ENCODE measurements around the gene PLAC8. TPM values are rescaled to one million over a fixed set of nuclear protein-coding genes. Genes with fewer than 3 reads are reported as not detected.
"Not testable (repeated sequence)": the region's sequence is repeated elsewhere in the genome, so short reads cannot be mapped to it uniquely, and the experiment has no call there.

Gene PLAC8
- total RNA-seq, 1 experiment from 2014 or later, result 122 TPM

DNA sequence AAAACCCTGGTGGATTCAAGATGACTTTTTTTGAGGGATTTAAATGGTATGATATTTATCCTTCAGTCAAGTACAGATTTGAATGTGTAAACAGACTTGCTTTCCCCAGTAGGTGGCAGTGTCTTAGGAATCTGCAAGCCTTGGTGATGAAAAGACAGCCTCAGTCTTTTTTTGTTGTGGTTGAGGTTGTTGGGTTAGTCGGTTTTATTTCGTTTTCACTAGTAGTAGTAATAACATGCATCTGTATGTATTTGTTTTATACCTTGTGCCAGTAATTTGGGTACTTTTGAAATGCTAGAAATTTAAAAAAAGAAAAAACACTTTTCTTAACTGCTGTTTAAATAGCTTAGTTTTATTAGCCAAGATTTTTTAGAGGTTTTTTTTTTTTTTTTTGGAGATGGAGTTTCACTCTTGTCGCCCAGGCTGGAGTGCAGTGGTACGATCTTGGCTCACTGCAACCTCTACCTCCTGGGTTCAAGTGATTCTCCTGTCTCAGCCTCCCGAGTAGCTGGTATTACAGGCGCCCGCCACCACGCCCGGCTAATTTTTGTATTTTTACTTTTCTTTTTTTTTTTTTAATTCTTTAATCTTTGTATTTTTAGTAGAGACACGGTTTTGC lies 40.3 kb downstream of the PLAC8 start:
- peak; percentile 71 for DNase-seq (ENCODE audit: low read depth)

DNA sequence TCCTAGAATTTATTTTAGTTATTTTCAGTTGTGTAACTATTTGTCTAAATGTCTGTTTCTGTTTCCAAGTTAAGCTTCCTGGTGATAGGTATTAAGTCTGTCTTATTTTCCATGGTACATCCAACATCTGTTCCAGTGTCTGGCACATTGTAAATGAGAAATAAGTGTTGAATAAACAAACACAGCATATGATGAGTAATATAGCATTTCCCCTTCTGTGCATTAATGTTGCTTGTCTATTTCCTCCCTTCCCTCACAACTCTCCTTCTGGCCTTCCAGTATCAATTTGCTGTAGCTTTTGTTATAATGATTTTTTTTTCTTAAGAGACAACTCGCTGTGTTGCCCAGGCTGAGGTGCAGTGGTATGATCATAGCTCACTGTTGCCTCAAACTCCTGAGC lies 43.4 kb downstream of the PLAC8 start:
- no peak for DNase-seq (ENCODE audit: low read depth)

DNA sequence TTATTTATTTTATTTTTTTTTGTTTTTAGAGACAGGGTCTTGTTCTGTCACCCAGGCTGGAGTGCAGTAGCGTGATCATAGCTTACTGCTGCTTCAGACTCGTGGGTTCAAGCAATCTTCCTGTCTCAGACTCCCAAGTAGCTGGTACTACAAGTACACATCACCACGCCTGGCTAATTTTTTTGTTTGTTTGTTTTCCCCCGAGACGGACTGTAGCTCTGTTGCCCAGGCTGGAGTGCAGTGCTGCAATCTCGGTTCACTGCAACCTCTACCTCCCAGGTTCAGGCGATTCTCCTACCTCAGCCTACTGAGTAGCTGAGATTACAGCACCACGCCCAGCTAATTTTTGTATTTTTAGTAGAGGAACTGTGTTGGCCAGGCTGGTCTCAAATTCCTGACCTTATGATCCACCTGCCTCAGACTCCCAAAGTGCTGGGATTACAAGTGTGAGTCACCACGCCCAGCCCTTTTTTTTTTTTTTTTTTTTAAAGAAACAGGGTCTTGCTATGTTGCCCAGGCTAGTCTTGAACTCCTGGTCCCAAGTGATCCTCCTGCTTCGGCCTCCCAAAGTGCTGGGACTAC lies 47.4 kb downstream of the PLAC8 start:
- peak; percentile 25 for DNase-seq (ENCODE audit: low read depth)

DNA sequence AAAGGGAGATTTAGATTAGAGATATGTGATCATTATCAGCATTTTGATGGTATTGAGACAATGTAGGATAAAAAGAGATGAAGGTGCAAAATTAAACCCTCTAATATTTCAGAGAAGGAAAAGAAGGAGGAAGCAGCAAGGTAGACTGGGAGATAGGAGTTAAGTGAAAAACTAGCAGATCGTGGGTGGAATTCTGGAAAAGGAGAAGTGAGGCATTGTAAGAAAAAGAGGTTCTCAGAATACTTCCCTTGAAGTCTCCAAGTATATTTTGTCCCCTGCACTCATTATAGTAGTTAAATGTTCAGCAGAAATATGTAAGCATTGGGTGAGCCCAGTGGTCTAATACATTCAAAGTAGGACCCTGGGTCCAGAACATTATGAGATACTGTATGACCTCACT lies 49.3 kb downstream of the PLAC8 start:
- no peak for DNase-seq (ENCODE audit: low read depth)

DNA sequence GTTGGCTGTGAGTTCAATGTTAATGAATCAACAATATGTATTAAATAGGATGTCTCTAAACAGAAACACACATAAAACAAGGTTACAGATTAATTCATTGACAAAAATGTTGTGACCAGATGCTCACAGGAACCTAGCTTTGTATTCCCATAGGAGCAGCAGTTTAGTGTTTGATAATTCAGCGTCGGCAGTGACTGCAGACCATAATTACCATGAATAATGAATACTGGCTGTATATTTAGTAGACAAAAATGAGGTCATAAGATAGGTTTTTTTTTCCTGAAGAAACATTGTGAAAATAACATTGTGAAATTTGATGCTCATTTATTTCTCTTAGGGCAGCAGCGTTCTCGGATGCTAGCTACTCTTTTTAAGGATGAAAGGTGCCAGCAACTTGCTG lies 51.8 kb downstream of the PLAC8 start:
- no peak for DNase-seq (ENCODE audit: low read depth)

DNA sequence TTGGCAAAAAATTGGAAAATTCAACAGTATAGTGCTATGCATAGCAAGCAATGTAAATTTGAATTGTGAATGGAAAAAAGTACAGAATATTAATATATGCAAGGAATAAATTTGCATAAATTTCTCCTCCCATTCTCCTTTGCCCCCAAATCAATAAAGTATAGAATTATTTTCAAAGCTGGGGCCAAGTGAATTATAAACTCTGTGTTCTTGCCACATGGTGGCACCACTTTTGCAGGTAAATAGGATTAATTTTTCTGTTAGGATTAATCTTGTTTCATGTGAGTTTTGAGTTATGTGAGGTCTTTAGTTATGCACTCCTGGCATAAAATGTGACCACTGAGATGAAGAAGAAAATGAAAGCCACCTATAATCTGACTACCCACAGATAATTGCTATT lies 59.6 kb downstream of the PLAC8 start:
- DNase-seq (ENCODE audit: low read depth), result peak; percentile 24

DNA sequence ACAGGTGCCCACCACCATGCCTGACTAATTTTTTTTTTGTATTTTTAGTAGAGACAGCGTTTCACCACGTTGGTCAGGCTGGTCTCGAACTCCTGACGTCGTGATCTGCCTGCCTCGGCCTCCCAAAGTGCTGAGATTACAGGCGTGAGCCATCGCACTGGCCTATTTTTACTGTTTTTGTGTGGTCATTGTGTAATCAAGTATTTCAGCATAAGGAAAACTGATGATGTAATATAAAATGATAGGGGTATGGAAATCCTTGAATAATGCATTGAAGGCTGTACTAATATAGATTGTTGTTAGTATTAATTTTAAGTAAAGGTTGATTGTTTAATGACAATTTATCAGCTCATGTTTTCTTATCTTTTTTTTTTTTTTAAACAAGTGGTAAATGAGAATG lies 65.7 kb downstream of the PLAC8 start:
- DNase-seq (ENCODE audit: low read depth), result not testable (repeated sequence)

DNA sequence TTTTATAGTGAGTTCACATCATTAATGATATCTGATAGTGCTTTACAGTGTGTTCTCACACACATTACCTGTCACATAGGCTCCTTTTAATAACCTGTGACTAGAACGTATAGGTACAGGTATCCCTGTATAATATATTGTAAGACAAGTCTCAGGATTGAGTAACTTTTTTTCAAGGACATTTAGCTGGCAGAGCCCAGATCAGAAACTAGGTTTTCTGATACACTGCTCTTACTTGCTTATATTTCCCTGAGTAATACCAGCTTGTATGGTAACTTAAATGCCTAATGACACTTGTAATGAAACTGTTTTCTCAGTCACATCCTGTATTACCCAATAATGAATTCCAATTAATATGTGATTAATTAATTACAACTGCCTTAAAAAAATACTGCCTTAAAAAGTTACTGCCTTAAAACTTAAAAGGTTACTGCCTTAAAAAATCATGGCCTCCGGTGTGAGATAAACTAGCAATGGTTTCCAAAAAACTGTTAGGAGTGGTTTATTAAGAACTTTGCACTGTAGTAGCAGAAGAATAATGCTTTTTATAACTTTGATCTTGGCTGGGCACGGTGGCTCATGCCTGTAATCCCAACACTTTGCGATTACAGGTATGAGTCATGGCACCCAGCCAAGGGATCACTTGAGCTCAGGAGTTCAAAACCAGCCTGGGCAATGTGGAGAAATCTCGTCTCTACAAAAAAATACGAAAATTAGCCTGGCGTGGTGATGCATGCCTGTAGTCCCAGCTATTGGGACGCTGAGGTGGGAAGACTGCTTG lies 67.6 kb downstream of the PLAC8 start:
- no peak for DNase-seq (ENCODE audit: low read depth)

DNA sequence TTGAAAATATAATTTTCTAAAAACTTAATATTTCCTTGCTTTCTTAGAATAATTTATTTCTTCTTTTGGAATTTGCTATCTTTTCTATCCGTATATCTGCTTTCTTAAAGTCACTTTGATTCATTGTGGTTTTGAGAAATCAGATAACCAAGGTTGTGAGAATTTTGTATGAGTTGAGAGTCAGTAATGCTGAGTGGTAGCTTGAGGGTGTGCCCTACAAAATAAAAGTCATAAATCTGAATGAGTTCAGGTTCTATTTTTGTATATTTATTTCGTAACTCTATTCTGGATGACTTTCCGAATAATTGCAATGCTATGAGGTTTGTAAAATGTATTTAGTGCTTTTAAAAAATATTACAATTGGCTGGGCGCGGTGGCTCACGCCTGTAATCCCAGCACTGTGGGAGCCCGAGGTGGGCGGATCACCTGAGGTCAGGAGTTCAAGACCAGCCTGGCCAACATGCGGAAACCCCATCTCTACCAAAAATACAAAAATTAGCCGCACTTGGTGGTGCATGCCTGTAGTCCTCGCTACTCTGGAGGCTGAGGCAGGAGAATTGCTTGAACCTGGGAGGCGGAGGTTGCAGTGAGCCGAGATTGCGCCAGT lies 70.6 kb downstream of the PLAC8 start:
- peak; percentile 74 for DNase-seq (ENCODE audit: low read depth)

DNA sequence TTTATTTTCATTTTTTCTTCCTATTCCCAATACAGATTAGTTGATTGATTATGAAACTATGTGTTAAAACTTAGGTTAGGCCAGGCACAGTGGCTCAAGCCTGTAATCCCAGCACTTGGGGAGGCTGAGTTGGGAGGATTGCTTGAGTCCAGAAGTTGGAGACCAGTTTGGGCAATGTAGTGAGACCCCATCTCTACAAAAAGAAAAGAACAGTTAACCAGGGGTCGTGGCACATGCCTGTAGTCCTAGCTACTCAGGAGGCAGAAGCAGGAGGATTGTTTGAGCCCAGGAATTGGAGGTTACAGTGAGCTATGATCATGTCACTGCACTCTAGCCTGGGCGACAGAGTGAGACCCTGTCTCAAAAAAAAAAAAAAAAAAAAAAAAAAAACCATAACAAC lies 71.4 kb downstream of the PLAC8 start:
- not testable (repeated sequence) for DNase-seq (ENCODE audit: low read depth)

DNA sequence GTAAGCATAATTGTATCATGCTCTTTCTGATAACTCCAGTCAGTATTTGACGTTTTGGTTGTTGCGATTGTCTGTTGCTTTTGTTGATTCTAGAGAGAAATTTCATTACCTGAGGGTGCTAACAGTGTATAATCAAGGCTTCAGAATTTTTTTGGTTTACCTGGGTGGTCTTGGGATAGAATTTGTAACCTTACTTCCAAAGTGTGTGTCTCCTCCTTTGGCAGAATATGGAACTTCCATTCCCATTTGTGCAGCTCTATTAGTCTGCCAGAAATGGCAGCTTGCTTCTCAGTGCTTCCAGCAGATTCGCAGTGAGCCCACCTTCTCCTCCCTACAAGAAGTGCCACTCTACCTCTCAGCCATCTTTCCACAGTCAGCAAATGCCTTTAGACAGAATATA lies 74.3 kb downstream of the PLAC8 start:
- no peak for DNase-seq (ENCODE audit: low read depth)

Other genes starting within 250 kb of the PLAC8 start
- 165 and 205 TPM in 2 replicates for gene SEC31A, start 223.6 kb downstream of the PLAC8 start, total RNA-seq (2014; rRNA removed; shearing (Covaris generic))
- gene THAP9, start 214.0 kb downstream of the PLAC8 start, total RNA-seq (2014; rRNA removed; shearing (Covaris generic)), result 0.96 and 2.6 TPM in 2 replicates
- 15.6 and 21.4 TPM in 2 replicates for gene LIN54, start 103.9 kb downstream of the PLAC8 start, total RNA-seq (2014; rRNA removed; shearing (Covaris generic))
- 84.6 and 85.8 TPM in 2 replicates for gene COPS4, start 79.5 kb downstream of the PLAC8 start, total RNA-seq (2014; rRNA removed; shearing (Covaris generic))
- gene COQ2, start 170.1 kb upstream of the PLAC8 start, total RNA-seq (2014; rRNA removed; shearing (Covaris generic)), result 18.7 and 20.3 TPM in 2 replicates
- 4.1 and 7.6 TPM in 2 replicates for gene HPSE, start 220.1 kb upstream of the PLAC8 start, total RNA-seq (2014; rRNA removed; shearing (Covaris generic))